ENCODE results near the gene TECTB.
"Not testable (repeated sequence)": the region's sequence is repeated elsewhere in the genome, so short reads cannot be mapped to it uniquely, and the experiment has no call there.

The TECTB gene

DNA sequence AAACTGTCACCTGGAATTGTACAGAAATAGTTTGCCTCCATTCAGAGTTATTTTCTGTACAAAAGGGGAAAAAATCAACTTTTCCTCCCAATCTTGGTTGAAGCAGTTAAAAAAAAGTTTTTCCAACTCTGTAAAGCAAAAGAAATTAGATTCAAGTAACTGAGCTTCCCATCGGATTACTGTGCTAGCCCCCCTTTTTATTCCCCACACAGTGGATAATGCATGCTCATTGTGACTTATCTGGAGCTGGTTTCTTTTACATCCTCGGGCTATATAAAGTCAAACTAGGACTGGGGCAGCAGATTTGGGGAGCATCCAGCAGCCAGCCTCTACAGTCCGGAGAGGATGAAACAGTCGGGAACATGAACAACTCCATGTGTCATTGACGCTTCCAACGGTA lies at the start of gene TECTB:
TSS of gene TECTB (plus strand) at position 301 of the 400 bp plus-strand sequence. CDS start 335 bp downstream, outside the sequence.
- no peak for DNase-seq

DNA sequence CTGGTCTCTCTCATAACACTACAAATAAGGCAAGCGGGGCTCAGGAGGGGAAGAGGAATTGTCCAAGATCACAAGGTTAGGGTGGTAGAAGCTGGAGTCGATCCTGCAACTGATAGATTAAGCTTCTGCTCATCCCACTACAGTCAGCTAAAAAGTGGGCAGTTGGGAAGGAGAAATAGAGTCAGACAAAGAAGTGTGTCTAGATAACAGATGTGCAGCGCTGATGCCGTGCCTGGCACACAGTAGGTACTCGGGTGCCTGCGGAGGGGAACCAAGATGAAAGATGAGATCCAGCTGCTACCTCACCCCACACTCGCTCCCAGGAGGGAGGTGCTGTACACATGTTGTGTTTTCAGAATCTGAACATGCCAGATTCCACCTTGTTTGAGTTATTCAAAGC lies 48.1 kb upstream of the TECTB start:
- no peak for DNase-seq

DNA sequence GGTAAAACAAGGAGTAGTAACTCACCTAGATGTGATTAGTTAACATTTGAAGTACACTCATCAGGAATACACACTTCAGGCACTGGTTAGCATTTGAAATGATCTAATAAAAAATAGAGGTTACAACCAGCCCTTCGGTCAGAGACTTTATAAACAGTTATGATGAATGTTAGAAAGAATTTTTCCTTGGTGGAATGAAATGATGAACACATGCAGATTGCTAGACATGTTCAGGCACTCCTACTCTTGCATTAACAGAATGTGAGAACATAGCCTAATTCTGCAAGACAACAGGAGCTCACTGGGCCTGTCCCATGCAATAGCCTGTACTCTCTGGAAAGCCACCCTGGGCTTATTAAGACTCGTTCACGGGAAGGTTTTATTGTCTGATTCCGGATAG lies 47.3 kb upstream of the TECTB start:
- DNase-seq = no peak

DNA sequence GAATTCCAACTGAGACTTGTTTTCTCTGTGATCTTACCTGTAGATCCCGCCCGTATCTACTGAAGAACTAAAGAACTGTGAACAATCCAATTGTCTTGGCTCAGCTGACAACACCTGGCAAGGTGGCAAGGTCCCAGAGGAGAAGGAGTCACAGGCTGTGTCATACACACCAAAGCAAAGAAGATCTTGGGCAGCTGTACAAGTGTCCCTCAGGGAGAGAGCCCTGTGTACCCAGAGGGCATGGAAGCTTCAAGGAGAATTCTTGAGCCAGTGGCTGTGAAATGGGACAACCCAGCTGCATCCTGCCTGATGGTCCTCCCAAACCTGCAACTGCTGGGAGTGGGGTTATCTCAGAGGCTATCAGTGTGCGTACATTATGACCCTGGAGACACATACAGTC lies 46.7 kb upstream of the TECTB start:
- DNase-seq = no peak

DNA sequence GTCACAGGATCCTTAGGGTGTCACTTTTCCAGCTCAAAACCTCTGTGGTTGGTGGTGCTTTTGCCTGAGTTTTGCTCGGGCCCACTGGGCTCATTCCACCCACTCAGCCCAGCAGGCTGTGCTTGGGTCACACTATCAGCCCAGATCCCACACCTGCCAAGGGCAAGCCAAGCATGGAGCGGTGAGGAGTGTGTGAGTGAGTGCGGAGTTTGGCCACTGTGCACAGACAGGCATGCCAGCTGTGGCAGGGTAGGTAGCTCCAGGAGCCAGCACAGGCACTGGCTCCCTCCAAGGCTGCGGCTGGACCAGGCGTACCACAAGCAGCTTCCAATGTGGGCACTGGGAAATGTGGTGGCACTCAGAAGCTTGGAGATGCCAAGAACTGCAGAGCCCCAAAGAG lies 43.9 kb upstream of the TECTB start:
- no peak for DNase-seq

DNA sequence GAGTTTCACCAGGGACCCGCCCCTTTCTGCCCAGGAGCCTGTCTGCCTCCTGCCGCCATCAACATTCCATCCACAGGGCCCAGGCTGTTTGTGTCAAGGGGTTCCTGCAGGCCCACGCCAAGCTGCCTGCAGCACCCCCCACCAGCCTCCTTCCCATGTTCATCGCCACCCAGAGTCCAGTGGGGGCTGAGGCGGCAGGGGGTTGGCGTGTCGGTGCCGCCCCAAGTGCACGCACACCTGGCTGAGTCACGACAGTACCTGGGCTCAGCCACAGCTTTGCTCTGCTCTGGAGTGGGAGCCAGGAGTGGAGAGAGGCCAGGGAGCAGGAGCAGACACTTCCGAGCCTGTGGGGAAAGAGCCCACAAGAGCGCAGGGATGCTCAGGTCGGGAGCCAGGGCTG lies 42.8 kb upstream of the TECTB start:
- DNase-seq = no peak

DNA sequence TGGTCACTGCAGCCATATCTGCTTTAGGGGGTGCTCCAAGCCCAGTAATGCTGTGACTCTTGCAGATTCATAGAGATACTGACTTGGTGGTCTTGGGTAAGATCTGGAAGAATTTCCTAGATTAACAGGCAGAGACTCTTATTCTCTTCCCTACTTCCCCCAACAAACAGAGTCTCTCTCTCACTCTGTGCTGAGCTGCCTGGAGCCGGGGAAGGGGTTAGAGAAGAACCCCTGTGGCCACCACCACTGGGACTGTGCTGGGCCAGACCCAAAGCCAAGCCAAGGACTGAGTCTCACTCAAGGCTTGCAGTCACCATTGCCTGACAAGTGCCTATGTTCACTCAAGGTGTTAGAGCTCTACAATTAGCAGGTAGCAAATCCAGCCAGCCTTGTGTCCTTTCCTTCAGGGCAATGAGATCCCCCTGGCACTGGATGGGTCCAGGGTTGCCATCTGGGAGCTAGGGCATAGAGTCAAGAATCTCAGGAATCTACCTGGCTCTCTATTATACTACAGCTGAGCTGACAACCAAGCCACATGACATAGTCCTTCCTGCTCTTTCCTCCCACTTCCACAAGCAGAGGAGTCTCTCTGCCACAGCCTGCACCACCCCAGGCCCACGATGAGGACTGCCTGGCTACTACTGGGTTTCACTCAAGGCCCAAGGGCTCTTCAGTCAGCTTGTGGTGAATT lies 41.4 kb upstream of the TECTB start:
- DNase-seq = no peak

DNA sequence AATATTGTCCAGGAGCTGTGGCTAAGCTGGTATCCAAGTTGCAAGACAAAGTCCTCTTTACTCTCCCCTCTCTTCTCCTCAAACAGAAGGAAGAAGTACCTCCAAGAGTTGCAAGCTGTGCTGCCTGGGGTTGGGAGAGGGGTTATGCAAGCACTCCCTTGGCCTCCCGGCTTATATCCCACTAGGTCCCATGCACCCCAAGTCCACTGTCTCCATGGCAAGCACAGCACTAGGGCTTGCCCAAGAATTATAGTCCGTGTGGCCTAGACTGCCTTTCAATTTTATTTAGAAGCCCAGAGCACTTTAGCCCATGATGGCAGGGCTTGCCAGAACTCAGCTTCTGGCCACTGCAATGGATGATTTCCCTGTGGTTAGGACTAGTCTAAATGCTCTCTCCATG lies 40.4 kb upstream of the TECTB start:
- no peak for DNase-seq

DNA sequence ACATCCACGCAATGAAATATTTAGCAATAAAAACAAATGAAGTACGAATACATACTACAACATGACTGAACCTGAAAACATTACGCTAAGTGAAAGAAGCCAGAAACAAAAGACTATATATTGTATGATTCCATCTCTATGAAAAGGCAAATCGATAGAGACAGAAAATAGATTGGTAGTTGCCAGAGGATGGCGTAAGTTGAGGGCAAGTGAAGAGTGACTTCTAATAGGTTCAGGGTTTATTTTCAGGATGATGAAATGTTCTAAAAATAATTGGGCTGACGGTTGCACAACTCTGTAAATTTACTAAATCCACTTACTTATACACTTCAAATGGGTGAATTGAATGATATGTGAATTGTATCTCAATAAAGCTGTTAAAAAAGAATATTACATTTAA lies 39.5 kb upstream of the TECTB start:
- DNase-seq = no peak

DNA sequence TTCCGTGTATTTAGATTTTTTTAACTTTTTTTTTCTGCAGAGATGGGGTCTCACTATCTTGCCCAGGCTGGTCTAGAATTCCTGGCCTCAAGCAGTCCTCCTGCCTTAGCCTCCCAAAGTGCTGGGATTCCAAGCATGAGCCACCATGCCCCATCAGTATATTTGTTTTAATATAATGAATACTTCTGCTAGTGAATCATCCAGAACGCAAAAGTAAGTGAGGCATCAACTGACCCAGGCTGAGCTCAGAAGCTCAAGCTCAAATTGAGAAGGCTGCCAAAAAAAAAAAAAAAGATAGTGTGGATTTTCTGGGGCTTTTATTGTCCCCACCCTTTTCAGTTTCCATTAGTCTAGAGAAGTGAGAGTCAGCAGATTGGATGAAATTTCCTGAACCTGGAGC lies 39.0 kb upstream of the TECTB start:
- no peak for DNase-seq

DNA sequence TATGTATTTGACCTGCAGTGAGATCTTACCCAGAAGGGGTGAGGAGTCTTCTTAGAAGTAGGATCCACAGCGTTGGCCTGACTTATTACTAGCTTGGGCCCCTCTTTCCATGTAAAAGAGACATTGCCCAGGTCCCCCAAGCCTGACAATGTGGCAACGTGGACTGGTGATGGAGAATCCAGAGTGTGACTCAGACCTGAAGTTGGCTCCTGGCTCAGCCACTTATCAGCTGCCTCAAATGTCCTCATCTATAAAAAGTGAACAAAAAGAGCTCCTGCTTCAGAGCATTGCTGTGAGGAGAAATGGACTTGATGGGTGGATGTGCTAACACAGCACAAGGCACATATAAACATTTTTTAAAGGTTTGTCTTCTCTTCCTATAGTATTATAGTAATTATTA lies 35.4 kb upstream of the TECTB start:
- no peak for DNase-seq

DNA sequence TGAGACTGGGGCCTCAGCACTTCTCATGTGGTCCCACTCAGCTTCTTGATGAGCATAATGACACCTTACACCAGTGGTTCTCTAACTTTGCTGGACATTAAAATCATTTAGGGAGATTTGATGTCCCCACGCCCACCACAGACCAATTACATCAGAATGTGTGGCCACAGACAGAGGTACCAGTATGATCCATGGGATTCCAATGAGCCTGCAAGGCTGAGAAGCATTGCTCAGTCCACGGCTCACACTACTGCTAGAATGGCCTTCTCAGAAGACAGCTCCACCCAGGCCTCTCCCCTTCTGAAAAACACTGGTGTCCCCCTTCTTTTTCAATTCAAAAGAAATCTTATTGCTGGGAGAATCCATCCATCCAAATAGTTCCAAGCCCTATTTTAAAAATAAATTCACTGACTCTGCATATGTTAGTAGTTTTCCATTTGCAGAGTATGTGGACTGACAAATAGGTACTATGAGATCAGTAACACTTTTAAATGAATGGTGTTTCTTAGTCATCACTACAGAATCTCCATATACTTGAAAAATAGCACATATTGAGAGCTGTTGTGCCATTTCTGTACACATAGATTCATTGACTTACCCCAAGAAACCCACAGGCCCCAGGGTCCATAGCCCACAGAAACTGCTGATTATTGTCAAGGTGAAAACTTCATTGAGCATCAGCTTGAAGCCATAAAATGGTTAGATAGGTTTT lies 34.5 kb upstream of the TECTB start:
- DNase-seq = no peak

DNA sequence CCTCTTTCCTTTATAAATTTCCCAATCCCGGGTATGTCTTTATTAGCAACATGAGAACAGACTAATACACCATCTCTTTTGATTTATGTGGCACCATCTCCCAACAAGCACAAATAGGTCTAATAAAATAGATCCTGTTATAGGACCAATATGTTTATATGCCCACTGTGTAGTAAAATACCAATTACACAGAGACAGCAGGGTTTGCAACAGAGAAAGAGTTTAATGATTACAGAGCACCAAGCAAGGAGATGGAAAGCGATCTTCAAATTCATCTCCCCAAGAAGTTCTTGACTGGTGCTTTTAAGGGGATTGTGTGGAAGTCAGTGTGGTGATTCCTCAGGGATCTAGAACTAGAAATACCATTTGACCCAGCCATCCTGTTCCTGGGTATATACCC lies 33.5 kb upstream of the TECTB start:
- DNase-seq = no peak

DNA sequence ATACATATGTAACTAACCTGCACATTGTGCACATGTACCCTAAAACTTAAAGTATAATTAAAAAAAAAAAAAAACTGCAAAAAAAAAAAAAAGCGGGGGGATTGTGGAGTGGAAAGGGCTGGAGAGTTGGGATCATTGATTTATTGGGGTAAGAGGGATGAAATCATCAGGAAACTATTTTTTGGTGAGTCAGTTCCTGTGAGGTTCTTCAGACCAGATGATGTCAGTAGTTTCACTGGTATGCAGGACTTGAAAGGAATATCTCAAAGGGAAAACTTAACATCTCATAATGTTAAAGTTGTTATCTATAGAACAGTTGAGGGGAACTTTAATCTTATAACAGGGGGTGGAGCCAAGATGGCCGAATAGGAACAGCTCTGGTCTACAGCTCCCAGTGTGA lies 32.6 kb upstream of the TECTB start:
- no peak for DNase-seq

DNA sequence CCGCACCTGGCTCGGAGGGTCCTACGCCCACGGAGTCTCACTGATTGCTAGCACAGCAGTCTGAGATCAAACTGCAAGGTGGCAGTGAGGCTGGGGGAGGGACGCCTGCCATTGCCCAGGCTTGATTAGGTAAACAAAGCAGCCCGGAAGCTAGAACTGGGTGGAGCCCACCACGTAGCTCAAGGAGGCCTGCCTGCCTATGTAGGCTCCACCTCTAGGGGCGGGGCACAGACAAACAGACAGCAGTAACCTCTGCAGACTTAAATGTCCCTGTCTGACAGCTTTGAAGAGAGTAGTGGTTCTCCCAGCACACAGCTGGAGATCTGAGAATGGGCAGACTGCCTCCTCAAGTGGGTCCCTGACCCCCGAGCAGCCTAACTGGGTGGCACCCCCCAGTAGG lies 32.0 kb upstream of the TECTB start:
- DNase-seq = not testable (repeated sequence)

DNA sequence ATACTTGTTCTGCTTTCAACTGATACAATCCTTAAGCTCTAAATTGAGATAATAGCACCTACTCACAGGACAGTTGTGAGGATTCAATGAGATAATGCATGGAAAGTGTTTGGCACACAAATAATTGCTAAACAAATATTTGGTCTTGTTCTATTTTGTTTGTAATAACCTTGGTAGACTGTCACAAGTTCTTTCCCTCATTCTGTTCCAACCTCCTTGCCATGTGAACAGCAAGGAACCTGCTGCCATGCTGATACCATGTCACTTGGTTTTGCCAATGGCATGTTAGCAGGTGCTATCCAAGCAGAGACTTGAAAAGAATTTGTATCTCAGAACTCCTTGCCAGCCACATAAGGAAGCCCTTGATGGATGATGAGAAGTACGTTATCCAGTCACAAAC lies 24.8 kb upstream of the TECTB start:
- no peak for DNase-seq

DNA sequence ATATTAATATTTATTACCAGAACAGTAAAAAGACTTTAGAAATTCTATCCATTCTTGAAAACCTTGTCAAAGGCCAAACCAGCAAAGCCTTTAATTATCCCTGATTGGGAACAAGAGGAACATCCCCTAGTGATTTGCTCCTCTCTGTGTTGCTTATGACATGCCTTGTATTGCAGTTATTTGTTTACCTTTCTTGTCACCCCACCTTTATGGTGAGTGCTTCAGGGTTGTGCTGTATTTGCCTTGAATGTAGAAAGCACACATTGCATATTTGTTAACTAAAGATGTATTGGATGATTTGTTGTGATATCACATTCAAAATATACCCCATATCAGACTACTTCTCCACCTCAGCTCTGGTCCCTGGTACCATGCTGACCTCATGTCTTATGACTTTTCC lies 23.5 kb upstream of the TECTB start:
- DNase-seq = no peak

DNA sequence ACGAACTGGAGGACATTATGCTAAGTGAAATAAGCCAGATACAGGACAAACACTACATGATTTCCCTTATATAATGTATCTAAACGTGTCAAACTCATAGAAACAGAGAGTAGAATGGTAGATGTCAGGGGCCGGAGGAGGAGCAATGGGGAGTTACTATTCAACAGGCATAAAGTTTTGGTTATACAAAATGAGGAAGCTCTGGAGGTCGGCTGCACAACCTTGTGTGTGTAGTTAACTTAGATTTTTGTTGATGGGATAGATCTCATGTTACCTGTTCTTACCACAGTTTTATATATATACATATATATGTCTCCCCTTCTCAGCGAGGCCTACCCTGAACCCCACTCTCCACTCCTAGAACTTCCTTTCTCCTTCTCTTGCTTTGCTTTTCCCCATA lies 22.4 kb upstream of the TECTB start:
- DNase-seq = no peak

DNA sequence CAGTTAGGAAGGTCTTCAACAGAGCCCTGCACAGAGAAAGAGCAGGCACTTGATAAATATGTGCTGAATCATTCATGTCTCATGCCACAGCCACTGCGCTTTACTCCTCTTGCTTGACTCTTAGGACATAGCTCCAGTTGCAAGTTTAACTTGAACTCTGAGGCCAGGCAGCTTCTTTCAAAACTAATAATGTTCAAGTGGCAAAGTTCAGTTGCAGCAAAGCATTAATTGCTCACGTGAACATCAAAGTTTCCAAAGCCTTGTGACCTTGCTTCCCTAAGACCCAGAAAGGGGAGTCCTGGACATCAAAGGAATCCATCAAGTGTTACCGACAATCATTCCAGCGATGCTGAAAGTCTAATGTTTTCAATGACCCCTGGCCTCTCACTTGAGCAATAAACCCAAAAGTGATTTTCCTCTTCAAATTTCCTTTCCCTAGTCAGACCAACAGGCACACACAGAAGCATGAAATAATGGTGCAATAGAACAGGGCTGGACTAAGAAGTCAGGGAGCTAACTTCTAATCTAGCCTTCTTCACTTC lies 21.8 kb upstream of the TECTB start:
- DNase-seq = no peak

DNA sequence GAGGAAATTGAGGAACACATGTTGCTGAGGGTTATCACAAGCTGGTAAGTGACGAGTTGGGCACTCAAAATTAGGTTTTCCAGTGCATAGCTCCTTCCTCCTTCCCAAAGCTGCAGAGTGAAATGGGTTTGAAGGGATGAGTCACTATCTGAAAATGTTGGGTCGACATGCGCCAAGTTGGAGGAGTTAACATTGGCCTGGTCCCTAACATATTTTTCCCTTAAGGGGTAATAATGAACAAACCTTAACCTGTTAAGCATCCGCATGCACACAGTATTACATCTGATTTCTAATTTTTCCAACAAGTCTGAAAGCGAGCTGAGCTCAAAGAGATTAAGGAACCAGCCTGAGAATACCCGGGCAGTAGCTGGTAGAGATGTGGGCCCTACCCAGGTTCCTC lies 20.7 kb upstream of the TECTB start:
- no peak for DNase-seq

DNA sequence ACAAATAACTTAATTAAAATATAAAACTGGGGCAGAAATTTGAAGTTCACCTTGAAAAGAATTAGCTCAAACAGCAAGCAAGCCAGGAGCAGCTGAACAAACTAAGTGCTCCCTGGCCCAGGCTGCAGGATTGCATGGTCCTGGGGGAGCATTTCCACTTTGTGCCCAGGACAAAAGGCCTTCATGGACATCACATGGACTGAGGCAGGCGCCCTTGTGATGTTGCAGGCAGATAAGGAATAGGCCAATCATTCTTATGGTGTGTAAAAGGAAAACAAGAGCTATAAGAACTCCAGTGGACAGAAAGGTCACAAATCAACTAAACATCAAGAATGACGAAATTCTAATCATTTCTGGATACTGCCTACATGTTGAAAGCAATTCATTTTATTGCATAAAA lies 17.5 kb upstream of the TECTB start:
- no peak for DNase-seq

DNA sequence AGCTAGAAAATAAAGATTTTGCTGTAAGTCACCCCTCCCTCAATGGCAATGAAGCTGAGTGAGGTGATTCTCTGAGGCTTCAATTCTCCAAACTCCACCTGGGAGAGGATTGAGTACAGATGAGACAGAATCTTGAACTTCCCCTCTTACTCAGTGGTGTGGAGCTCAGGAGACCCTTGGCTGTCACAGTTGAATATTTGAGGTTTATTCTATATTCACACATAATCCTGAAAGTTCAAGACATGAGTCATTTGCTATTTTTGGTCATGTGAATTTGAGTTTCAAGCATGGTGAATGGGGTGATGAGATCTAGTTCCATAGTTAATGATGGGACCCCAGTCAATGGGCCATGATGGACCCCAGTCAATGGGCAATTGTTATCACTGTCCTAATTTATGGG lies 13.9 kb upstream of the TECTB start:
- no peak for DNase-seq

DNA sequence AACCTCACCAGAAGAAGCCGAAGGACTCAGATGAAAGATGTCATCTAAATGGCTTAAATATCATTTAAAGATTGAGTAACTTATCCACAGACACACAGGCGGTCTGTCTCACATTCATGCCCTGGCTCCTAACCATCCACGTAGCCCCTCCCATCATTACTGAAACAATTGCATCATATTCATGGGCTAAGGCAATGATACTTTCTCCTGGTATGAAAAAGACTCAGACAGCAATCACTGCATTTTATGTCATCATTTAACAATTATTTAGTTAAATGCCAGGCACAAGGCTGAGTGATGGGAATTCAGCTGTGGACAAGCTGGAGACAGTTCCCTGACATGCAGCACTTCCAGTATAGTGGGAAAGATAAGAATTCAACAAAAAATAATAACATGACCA lies 11.2 kb upstream of the TECTB start:
- no peak for DNase-seq

DNA sequence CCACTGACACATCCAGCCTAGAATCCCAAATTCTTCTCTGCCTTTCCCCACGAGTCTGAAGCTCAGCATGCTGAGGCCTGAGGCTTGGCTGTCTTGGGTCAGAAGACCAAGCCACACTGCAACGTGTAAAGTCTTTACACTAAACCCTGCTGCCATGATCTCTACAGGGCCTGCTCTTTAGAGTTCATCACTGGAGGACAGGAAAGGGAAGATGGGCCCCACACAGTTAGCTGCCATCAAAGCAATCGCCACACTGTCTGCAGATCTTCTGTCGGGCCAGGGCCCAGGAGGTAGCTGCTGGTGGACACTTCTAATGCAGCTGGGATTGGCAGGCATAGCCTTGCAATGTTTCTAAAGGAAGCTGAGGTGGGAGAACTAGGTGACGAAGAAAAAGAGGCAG lies 8.4 kb upstream of the TECTB start:
- DNase-seq = no peak
